GM21367 (cell line): ENCODE data around the gene CCDC149.
A peak's percentile ranks its signal among the peaks of the same experiment; 100 is the strongest.

Experiments
- ATAC-seq: cut with Tn5 transposase; IDR thresholded peaks from one replicate; pipeline ENCODE4 v1.9.1; 2021; ENCODE audit not compliant: unreplicated experiment

CCDC149 gene

DNA sequence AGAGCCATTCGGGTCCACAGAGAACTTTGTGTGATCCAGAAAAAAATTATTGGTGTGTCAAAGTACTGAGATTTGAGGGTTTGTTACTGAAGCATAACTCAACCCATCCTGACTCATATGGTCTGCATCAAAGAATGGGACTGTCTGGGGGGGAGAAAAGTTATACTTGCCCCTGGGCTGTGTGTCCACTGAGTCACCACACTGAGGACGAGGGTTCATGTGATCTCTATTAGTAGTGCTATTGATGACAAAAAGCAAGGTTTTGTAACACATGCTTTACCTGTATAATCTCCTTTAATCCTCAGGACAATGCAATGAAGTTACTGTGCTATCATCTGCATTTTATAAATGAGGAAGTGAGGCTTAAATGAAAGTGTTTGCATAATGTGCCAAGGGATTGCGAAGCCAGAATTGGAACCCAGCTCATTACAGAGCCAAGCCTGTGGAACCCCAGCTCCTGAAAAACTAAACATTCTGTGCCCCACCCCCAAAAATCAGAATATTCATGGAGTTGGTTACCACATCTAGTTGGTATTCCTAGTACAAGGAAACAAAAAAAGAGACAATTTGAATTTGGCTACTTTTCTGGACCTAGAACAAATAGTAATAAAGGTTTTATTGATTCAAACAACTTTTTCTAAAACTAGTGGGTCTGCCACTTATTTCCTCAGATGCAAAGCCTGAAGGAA lies 31.2 kb downstream of the CCDC149 start:
- ATAC-seq: no peak

- no peak for ATAC-seq
Observed at GRCh38 chr4:24880186-24880585, 32.7 kb downstream of the CCDC149 start.

DNA sequence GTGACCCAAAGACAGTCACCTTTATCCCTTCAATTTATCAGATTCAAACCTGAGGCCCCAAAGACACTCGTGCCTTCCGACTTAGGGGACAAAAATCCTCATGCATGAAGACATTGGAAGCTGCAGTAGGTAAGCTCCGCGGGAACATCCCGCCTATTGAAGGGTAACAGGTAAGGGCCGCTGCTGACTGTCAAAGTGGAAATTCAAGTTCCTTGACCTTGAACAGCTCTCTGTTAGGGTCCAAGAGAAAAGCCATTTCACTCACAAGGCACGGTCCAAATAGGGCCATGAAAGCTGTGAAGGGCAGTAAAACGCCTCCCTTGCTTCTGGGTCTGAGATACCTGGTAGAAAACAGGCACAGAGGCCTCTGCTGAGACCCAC lies 34.2 kb downstream of the CCDC149 start:
- no peak for ATAC-seq

DNA sequence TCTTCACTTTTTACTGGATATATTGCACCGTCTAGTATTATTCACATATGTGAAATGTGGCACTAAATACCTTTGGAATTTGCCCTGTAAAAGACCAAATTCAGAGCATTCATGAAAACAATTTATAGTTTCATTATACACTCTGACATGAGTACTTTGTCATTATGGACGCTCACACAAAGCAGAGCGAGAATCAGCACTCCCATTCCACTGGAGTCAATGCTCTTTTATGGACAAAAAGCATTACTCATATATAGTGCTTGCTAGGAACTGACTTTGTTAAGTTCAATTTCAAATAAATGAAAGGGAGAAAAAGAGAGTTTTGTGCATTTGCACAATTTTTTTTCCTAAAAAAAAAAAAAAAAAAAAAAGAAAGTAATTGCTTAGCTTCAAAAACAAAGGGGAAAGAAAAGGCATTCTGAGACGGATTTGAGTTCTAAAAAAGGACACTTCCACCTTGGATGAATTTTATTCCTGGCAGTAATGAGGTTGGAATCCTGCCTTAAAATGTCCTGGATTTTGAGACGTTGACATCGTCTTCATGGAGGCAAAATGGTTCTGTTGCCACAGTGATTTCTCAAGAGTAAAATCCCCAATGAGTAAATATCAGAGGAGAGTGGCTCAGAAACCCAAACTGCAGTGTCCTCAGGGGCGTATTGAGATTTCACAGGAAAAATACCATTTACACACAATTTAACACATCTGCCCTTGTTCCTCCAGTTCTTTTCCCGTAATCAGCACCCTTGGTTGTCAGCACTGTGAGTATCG lies 34.8 kb downstream of the CCDC149 start:
- ATAC-seq: no peak

GRCh38 chr4:24876431-24876830 lies 36.4 kb downstream of the CCDC149 start:
- ATAC-seq: no peak

- ATAC-seq: no peak
Observed at GRCh38 chr4:24872720-24873119, 40.1 kb downstream of the CCDC149 start.

DNA sequence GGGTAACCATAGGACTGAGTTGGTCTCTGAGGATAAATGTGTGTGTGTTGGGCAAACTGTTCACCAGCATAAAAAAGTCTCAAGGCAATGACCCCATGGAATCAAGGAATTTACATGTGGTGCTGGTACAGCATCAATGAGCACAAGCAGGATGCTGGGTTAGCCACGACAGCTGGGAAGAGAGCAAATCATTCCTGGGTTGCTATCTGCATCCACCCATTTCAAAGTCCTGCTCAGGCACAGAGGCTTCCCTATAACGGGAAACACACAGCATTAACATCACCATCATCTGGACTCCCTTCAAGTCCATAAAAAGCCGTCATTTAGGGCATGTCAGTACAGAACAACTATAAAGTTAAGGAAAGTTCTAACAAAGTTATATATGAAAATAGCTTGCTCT lies 41.6 kb downstream of the CCDC149 start:
- ATAC-seq: no peak

- no peak for ATAC-seq
Observed at GRCh38 chr4:24867766-24868296, 45.0 kb downstream of the CCDC149 start.

DNA sequence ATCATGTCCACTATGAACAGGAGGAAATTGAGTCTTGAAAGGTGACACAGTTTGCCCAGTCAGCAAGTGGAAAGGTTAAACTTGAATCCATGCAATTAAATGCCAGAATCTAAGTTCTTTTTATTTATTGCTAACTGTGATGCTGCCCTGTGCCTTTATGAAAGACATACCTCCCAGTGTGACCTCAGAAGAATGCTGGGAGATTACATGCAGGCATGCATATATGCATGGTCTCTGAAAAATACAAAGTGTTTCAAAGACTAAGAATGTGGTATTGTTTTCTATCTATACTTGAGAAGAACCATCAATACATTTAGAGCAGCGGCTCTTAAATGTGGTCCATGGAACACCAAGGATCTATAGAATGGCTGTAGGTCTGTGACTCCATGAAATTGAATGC lies 45.6 kb downstream of the CCDC149 start:
- no peak for ATAC-seq

DNA sequence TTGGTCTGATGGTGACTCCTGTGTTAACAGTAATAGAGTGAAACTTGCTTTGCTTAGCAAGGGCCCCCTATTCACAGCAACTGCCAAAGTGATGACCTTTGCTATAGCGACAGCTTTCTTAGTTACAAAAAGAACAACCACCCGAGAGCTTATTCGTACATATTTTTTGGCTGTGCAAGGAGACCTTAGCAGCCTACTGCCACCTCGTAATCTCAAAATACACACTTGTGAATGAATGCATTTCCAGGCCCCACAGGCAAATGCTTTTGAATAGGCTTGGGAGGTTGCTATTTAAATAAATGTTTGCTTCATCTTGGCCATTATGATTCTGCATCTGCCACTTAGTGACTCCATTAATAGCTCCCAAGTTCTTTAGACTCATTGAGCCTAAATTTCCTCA lies 47.4 kb downstream of the CCDC149 start:
- no peak for ATAC-seq

DNA sequence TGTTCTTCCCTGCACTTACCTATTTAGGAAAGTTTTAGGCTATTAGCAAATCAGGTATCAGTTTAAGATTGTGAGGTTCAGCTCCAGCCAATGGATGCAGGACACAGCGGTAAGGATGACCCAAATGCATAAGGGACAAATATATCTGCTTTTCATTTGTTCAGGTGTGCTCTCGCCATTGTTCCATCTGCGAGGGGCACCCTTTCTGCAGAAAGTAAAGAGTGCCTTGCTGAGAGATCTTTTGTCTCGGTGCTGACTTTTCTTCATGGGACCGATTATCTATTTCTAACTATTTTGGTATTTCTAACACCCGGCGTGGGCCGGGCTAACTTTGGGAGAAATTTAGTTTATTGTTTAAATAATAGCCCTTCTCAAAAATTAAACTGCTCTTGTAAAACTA lies 49.0 kb downstream of the CCDC149 start:
- no peak for ATAC-seq

DNA sequence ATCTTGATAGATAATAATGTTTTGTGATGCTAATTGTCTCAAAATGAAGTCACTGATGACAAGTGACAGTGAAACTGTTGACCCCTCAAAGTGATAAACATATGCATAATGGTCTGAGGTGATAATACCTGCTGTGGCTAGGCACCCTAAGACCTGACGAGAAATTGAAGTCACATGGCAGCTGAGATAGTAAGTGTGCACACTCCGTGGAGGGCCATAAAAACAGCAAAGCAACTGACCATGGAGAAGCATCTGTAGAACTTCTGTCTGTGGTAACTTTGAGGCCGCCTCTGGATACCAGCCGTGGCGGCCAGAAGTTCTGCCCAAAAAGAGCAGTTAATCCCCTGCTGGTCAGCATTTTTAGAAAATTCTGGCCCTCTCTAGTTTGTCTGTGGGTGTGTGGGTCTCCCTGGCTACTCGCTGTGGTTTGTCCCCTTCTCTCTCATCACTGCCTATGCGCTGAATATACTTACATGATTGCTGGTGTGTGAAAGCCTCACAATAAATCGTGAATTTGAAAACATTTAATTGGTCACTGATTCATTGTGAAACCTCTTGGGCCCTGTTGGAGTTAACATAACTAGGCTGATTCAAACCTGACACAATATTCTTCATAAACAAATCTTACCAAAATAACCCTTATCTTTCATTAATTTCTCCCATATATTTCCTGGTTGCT lies 50.6 kb downstream of the CCDC149 start:
- ATAC-seq: no peak

DNA sequence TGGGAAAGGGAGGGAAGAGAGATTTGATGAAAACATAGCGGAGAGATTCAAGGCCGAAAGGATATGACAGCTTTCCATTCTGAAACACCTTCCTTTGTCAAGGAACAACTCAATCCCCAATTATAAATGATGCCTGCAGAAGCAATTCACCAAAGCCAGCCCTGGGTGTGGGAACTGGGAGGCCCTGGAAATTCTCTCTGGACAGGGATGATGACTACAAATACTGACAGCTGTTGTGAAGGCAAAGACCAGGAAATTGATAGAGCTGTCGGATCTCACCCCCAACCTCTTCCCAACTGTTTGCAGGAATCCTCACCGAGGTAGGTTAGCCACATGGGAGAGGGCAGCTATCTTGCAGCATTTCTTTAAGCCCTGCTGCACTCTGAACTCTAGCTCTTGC lies 54.3 kb downstream of the CCDC149 start:
- no peak for ATAC-seq

- ATAC-seq: no peak
Observed at GRCh38 chr4:24858026-24858425, 54.8 kb downstream of the CCDC149 start.

DNA sequence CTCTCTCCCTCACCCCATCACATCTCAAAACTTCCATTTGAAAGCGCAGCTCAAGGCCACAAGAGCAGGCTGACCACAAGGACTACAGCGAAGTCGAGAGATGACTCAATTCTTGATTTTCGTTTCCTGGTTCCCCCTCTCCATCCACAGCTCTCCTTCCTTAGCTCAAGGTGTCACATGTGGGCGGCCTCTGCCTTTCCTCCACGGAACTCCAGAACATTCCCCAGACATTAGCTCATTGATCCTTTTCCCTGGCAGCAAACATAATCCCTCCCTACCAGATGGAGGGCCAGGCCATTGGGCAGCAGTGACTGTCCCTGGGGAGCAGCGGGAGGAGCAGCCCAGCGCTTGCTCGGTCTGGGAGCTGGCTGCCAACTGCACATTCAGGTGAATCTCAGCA lies 56.3 kb downstream of the CCDC149 start:
- peak; percentile 94 for ATAC-seq

- ATAC-seq: no peak
Observed at GRCh38 chr4:24855741-24856140, 57.1 kb downstream of the CCDC149 start.

DNA sequence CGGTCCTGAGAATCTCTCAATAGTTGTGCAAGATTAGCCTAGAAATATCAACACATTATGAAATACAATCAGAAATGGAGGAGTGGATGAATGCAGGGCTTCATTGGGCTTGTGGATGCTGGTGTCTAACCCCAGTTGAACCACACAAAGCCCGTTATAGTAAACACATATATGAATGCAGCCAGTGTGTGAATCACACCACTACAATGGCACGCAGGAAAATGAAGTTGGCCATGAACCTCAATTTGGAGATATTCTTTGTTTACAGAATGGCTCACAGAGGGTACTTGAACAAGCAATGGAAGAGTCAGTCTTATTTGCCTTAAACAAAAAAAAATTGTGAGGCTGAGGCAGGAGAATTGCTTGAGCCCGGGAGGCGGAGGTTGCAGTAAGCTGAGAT lies 59.7 kb downstream of the CCDC149 start:
- no peak for ATAC-seq

- ATAC-seq: no peak
Observed at GRCh38 chr4:24850674-24851073, 62.2 kb downstream of the CCDC149 start.

GRCh38 chr4:24849756-24850155 lies 63.1 kb downstream of the CCDC149 start:
- no peak for ATAC-seq

- ATAC-seq: no peak
Observed at GRCh38 chr4:24849351-24849750, 63.5 kb downstream of the CCDC149 start.

GRCh38 chr4:24846716-24847115 lies 66.1 kb downstream of the CCDC149 start:
- ATAC-seq: no peak

DNA sequence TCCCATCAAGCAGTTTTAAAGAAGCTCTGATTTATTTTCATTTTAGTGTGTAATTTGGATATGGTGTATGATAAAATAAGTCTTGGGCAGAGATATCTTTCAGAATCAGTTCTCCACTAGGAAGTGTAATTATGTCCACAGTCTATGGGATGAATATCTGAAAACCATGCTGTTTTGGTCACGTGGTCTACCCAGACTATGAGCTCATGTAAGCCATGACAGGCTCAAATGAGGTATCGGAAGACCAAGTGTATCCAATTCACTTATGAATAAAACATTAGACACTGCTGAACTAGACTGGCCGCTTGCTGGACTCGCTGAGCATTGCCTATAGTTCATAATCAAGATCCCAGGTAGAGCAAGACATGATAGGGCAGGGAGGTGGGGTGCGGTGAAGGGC lies 66.9 kb downstream of the CCDC149 start:
- ATAC-seq: no peak
